HG02970 (cell line): ENCODE measurements around the gene PIPOX.
"Not testable (repeated sequence)": the region's sequence is repeated elsewhere in the genome, so short reads cannot be mapped to it uniquely, and the experiment has no call there.

Experiments used
- ATAC-seq: cut with Tn5 transposase; IDR thresholded peaks from one replicate; pipeline ENCODE4 v1.9.1; 2021; ENCODE audit warnings: mild to moderate bottlenecking, moderate library complexity, moderate number of reproducible peaks; ENCODE audit not compliant: unreplicated experiment, low FRiP score

The PIPOX gene

GRCh38 chr17:29071303-29071702 lies 28.4 kb downstream of the PIPOX start:
- no peak for ATAC-seq

GRCh38 chr17:29073045-29073444 lies 30.1 kb downstream of the PIPOX start:
- no peak for ATAC-seq

GRCh38 chr17:29073520-29073919 lies 30.6 kb downstream of the PIPOX start:
- no peak for ATAC-seq

DNA sequence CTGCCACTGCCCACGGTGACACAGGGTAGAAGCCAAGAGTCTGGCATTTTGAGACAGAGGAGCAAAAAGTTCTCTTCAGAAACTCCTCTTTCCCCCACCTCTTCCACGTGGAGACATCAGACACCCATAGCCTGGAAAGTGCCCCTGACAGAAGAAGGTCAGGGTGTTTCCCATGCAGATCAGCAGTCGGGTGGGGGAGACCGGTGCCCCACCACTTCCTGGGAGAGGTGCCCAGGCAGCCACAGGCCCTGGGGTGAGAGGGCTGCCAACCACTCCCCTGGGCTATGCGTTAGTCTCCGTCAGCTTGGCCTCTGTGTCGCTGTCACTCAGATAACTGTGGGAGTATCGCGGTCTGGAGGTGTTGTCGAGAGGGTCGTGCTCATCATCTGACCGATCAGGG lies 31.5 kb downstream of the PIPOX start:
- no peak for ATAC-seq

GRCh38 chr17:29076087-29076486 lies 33.1 kb downstream of the PIPOX start:
- no peak for ATAC-seq

GRCh38 chr17:29076722-29077121 lies 33.8 kb downstream of the PIPOX start:
- ATAC-seq, result no peak

- no peak for ATAC-seq
Measured at GRCh38 chr17:29077320-29077719, 34.4 kb downstream of the PIPOX start.

DNA sequence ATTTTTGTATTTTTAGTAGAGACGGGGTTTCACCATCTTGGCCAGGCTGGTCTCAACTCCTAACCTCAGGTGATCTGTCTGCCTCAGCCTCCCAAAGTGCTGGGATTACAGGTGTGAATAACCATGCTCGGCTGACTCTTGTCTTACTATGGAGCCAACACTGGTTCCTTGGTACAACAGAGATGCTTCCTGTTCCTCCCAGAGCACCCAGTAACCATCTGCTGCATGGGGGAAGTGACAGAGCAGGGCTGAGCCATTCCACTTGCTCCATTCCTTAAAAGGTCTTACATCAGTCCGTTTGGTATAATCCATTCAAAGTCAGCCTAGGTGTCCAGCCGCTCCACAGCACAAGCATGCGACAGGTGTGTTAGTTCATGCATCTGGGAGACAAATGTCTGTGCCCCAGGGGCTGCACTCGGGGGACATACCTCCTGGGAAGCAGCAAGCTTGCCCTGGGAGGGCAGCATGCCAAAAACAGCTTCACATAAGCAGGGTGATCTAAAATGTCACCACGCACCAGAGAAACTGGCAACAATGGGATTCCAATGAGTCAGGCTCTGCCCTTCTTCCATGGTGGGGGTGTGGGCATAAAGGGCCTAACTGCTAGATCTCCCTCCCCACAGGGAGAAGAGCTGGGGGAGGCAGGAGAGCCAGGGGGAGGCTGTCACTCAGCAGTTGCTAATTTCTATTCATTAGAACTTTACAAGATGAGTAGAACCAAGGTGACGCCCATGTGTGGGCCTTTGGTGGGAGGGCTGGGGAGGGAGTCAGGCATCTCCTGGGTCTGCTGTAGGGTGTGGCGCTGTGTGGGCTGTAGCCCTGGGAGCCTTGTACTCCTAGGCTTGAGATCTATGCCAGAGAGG lies 35.5 kb downstream of the PIPOX start:
- ATAC-seq, result no peak

DNA sequence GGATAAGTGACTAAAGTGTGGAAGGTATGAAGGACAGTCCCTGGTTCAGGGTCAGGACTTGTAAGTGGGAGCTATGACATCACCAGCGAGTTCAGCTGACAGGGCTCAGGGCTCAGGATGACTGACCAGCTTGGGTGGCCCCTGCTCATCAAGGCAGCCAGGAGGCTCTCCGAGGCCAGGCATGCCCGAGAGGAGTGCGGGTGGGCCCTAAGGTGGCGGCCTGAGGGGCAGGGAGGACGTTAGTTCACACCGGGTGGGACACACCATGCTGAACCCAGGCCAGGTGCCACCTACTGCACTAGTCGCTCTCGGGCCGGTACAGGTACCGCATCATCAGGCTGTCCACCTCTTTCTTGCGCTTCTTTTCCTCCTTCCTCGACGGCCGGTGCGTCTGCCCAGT lies 36.5 kb downstream of the PIPOX start:
- ATAC-seq, result no peak

DNA sequence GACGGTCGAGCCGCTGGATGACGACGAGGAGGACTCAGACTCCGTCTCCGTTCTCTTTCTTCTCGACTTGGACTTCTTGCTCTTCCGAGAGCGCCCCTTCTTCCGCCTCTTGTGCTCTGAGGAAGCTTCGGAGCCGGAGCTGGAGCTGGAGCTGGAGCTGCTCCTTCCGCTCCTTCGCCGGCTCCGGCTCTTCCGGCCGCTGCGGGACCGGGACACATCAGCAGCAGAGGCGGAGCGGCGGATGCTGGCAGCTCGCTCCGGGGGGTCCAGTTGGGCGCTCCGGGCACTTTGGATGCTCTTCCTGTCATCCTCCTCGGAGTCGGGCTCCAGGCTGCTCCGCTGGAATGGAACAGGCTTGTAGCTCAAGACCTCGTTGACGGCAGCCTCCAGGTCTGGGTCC lies 36.9 kb downstream of the PIPOX start:
- no peak for ATAC-seq

GRCh38 chr17:29080323-29080722 lies 37.4 kb downstream of the PIPOX start:
- no peak for ATAC-seq

DNA sequence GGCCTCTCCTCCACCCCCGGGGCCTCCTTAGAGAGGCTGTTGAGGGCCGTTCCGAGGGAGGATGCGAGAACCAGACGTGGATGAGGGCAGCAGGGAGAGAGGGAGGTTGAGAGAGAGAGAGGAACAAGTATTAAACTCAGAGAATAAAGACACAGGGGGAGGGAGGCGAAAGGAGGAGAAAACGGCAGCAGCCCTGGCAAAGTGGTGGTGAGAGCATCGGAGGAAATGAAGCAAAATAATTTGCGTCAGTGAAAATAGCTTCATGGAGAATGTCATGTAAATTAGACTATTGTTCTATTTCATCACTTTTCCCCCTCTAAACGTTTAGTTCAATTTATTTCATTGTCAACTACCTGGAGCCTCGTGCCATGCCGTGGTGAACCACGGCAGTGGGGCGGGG lies 38.0 kb downstream of the PIPOX start:
- no peak for ATAC-seq

- ATAC-seq, result no peak
Measured at GRCh38 chr17:29084541-29085146, 41.7 kb downstream of the PIPOX start.

GRCh38 chr17:29085223-29085622 lies 42.3 kb downstream of the PIPOX start:
- no peak for ATAC-seq

- no peak for ATAC-seq
Measured at GRCh38 chr17:29086628-29087332, 43.8 kb downstream of the PIPOX start.

- ATAC-seq, result not testable (repeated sequence)
Measured at GRCh38 chr17:29088782-29089181, 45.8 kb downstream of the PIPOX start.

DNA sequence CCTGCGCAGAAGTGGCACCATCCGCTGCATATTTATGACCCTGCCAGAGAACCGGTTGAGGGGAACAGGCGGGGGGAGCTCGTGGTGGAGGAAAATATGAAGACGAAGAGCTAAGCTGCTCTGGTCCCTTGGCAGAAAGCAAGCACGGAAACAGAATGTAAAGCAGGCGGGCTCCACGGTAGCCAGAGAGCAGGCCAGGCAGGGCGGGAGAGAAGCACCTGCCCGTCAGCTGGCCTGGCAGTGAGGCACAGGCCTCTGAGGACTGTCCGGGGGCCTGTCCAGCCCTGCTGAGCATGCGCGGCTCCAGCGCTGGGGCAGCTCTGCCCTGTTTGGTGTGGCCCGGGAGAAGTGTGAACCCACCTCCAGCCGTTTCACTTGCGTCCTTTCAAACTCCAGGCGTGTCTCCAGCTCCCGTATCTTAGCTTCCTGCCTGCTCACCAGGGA lies 46.7 kb downstream of the PIPOX start:
- no peak for ATAC-seq

GRCh38 chr17:29090108-29090507 lies 47.2 kb downstream of the PIPOX start:
- ATAC-seq, result no peak

GRCh38 chr17:29090750-29091605 lies 48.0 kb downstream of the PIPOX start:
- no peak for ATAC-seq

DNA sequence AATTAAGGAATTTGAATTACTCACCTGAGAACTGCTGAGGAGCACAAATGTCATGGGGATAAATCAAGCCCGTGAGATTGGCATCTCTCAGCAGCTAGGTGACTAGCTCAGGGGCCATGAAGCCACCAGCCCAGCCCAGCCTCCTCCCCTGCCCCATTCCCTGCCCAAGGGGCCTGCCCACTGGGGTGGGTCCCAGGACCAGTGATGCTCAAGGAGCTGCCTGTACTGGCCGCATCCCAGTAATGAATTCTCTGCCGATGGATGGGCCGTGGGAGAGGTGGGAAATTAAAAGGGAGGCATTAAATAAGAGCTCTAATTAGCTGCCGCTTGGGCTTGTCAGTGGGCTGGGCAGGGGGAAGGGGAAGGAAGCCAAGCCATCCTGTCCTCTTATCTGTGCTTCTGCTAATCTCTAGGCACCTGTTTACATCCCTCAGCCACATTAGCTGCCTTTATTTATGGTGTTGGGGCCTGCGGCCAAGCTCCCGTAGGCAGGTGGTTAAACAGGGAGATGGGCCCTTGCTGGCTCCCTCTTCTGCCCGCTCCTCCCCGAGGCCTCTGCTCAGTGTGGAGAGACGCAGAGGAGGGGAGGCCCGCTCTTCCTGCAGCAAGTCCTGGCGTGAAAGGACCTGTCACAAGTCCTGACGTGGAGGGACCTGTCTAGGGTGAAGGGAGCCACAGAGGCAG lies 48.8 kb downstream of the PIPOX start:
- no peak for ATAC-seq
